B cell (primary cell): ENCODE measurements around the gene FAM72A.
"Not testable (repeated sequence)": the region's sequence is repeated elsewhere in the genome, so short reads cannot be mapped to it uniquely, and the experiment has no call there.

Experiments used
- EZH2 ChIP-seq: IDR thresholded peaks from 2 replicates; pipeline ENCODE4 v1.6.1; 2012; ENCODE audit warnings: borderline replicate concordance, low read depth, mild to moderate bottlenecking, moderate library complexity, low read length; ENCODE audit not compliant: insufficient read depth, poor library complexity, severe bottlenecking
- TF ChIP-seq, protein P1 (sequence below): fragments of 200-600 bp; IDR thresholded peaks from one replicate; pipeline ENCODE4 v1.8.0; 2022; ENCODE audit warnings: antibody characterized with exemption, mild to moderate bottlenecking

DNA sequence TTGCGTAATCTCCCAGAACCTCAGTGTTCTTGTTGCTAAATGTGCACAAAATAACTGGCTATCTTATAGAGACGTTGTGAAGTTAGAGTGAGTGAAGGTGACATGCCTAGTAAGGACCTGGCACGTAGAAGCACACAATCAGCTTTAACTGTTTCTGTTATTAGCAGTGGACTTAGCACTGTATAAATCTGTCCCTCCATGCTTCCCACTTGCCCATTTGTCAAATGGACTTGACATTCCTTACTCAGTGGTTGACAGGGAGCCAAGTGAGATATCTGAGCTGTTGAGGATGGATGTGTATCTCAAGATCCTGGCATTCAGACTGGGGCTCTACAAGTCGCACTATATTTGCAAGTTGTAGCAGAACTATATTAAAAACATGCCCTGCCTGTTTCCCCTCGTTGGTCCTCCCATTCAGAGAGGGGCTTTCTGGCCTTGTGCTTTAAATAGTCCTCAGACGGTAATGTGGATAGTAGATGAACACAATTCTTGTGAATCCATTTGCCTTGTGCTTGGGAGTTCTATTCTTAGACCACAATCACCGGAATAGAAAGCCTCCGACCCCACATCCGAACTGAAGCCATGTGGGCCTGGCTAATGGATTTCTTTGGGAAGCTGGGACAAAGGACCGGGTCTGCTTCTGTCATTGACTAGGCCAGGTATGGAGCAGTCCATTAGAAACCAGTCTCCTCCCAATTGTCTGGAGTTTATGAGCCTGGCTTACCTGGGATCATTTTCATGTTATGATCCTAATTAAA is 43.7 kb upstream of the FAM72A start:
- TF ChIP-seq, protein P1, sequence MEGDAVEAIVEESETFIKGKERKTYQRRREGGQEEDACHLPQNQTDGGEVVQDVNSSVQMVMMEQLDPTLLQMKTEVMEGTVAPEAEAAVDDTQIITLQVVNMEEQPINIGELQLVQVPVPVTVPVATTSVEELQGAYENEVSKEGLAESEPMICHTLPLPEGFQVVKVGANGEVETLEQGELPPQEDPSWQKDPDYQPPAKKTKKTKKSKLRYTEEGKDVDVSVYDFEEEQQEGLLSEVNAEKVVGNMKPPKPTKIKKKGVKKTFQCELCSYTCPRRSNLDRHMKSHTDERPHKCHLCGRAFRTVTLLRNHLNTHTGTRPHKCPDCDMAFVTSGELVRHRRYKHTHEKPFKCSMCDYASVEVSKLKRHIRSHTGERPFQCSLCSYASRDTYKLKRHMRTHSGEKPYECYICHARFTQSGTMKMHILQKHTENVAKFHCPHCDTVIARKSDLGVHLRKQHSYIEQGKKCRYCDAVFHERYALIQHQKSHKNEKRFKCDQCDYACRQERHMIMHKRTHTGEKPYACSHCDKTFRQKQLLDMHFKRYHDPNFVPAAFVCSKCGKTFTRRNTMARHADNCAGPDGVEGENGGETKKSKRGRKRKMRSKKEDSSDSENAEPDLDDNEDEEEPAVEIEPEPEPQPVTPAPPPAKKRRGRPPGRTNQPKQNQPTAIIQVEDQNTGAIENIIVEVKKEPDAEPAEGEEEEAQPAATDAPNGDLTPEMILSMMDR: not testable (repeated sequence)
- TF ChIP-seq EZH2: not testable (repeated sequence)
